ENCODE results near the gene FAM186B.

DNA sequence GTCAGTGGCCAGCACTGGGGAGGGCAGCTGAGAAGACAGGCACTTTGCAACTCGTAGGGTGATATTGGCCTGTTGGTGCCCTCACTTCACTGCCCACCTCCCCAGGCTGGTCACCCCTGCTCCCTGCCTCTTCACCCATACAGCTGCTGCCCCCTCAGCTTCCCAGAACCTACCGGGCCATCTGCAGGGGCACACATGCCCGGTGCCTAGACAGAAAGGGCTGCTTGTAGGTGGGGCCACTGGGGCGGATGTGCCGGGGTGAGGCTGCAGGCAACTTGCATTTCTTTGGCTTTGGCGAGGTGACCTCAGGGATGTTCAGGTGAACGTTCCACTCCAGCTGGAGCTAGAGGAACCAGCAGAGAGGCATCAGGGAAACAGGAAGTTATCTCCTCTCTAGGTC lies 17.2 kb downstream of the FAM186B start:
- TF ChIP-seq CTCF (IDR thresholded peaks at IDR 0.05 in 4 of 5, conservative IDR thresholded peaks at IDR 0.05 in 1 of 5), result no peak
- TF ChIP-seq POLR2A (IDR thresholded peaks at IDR 0.05), result no peak

Measured in gastrocnemius medialis (tissue), 4 donors.